ENCODE measurements around the gene PIP5K1C.

PIP5K1C gene

GRCh38 chr19:3658870-3659745, 41.2 kb downstream of the PIP5K1C start:
- no peak for TF ChIP-seq CTCF (conservative IDR thresholded peaks at IDR 0.05; ENCODE audit: low read depth, low read length)
- DNase-seq (ENCODE audit: low read depth) = no peak
- no peak overlapping the region for H3K4me3 ChIP-seq (ENCODE audit: low read length)

- no peak for DNase-seq (ENCODE audit: low read depth)
- no peak overlapping the region for H3K4me3 ChIP-seq (ENCODE audit: low read length)
- TF ChIP-seq CTCF (conservative IDR thresholded peaks at IDR 0.05; ENCODE audit: low read depth, low read length) = no peak
Observed at GRCh38 chr19:3658004-3658869, 42.0 kb downstream of the PIP5K1C start.

GRCh38 chr19:3657395-3657769, 42.9 kb downstream of the PIP5K1C start:
- H3K4me3 ChIP-seq (ENCODE audit: low read length) = no peak overlapping the region
- TF ChIP-seq CTCF (conservative IDR thresholded peaks at IDR 0.05; ENCODE audit: low read depth, low read length) = no peak
- DNase-seq (ENCODE audit: low read depth) = no peak

- no peak overlapping the region for H3K4me3 ChIP-seq (ENCODE audit: low read length)
- no peak for DNase-seq (ENCODE audit: low read depth)
- TF ChIP-seq CTCF (conservative IDR thresholded peaks at IDR 0.05; ENCODE audit: low read depth, low read length) = no peak
Observed at GRCh38 chr19:3656747-3657394, 43.4 kb downstream of the PIP5K1C start.

GRCh38 chr19:3656073-3656746, 44.1 kb downstream of the PIP5K1C start:
- DNase-seq (ENCODE audit: low read depth) = no peak
- TF ChIP-seq CTCF (conservative IDR thresholded peaks at IDR 0.05; ENCODE audit: low read depth, low read length) = no peak
- H3K4me3 ChIP-seq (ENCODE audit: low read length) = no peak overlapping the region

- TF ChIP-seq CTCF (conservative IDR thresholded peaks at IDR 0.05; ENCODE audit: low read depth, low read length) = no peak
- no peak overlapping the region for H3K4me3 ChIP-seq (ENCODE audit: low read length)
- DNase-seq (ENCODE audit: low read depth) = peak; percentile 66
Observed at GRCh38 chr19:3655402-3656072, 44.7 kb downstream of the PIP5K1C start.

Measured in retinal pigment epithelial cell (primary cell).